OCI-LY7 (cell line): ENCODE results near the gene MSANTD1.

ENCODE experiments used
- CTCF ChIP-seq: fragments of 200-600 bp; sonication (generic); conservative IDR thresholded peaks from 2 replicates; pipeline ENCODE4 v1.5.1; 2014; ENCODE audit warnings: mild to moderate bottlenecking, antibody characterized with exemption, low read length, moderate library complexity, mixed read lengths
- EZH2phosphoT487 ChIP-seq: fragments of 200-600 bp; sonication (generic); IDR thresholded peaks from 2 replicates; pipeline ENCODE4 v1.6.1; 2018; ENCODE audit warnings: low read depth, borderline replicate concordance, mild to moderate bottlenecking, mixed run types, antibody characterized with exemption, low read length, moderate library complexity, mixed read lengths

- no peak for TF ChIP-seq EZH2phosphoT487
- no peak for TF ChIP-seq CTCF
Measured at GRCh38 chr4:3247399-3248177, 1.4 kb upstream of the MSANTD1 start.
